Lower leg skin (tissue), 3 donors: ENCODE results near the gene NTM.

Source experiments
- POLR2A ChIP-seq, 2 donors: fragments of 450-650 bp; IDR thresholded peaks; one replicate each; pipeline ENCODE4 v1.6.1; 2016 to 2017; ENCODE audit warnings: antibody characterized with exemption in 2 of 2, mild to moderate bottlenecking in 1 of 2, moderate library complexity in 1 of 2
- TF ChIP-seq, protein P1 (sequence below), 3 donors: fragments of 450-650 bp; IDR thresholded peaks; one replicate each; pipeline ENCODE4 v1.5.1; 2016; ENCODE audit warnings: antibody characterized with exemption in 3 of 3, mild to moderate bottlenecking in 3 of 3, moderate library complexity in 2 of 3

DNA sequence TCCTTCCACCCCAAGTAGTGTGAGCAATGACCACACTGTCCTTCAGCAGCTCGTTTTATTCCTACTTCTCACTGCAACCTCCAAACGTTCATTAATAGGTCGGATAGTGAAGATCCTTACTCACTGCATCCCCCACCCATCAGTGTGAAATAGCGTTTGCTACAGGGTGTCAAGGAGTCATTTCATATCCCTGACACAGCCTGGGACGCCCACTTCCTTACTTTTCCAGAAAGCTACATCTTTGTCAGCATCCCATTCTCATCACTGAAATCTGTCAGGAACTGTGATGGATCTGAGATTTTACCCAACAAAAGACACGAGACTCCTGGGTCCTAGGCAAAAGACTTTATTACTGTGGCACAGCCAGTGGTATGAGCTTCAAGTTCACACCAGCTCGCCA is 592.4 kb downstream of the NTM start:
- TF ChIP-seq, protein P1, sequence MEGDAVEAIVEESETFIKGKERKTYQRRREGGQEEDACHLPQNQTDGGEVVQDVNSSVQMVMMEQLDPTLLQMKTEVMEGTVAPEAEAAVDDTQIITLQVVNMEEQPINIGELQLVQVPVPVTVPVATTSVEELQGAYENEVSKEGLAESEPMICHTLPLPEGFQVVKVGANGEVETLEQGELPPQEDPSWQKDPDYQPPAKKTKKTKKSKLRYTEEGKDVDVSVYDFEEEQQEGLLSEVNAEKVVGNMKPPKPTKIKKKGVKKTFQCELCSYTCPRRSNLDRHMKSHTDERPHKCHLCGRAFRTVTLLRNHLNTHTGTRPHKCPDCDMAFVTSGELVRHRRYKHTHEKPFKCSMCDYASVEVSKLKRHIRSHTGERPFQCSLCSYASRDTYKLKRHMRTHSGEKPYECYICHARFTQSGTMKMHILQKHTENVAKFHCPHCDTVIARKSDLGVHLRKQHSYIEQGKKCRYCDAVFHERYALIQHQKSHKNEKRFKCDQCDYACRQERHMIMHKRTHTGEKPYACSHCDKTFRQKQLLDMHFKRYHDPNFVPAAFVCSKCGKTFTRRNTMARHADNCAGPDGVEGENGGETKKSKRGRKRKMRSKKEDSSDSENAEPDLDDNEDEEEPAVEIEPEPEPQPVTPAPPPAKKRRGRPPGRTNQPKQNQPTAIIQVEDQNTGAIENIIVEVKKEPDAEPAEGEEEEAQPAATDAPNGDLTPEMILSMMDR (IDR thresholded peaks at IDR 0.05), result no peak
- TF ChIP-seq POLR2A (IDR thresholded peaks at IDR 0.05), result no peak
